Measurements from ENCODE around the gene AASDHPPT.
"Not testable (repeated sequence)": the region's sequence is repeated elsewhere in the genome, so short reads cannot be mapped to it uniquely, and the experiment has no call there.

Gene AASDHPPT

GRCh38 chr11:106077609-106078455 is at the start of gene AASDHPPT:
Gene AASDHPPT, plus strand, starts transcription at chr11:106077662. Its CDS starts 49 bp downstream, at chr11:106077711.
- no peak for DNase-seq (ENCODE audit: low spot score)

GRCh38 chr11:106030609-106031008 is 46.9 kb upstream of the AASDHPPT start:
- no peak for DNase-seq (ENCODE audit: low spot score)

- no peak for DNase-seq (ENCODE audit: low spot score)
Measured at GRCh38 chr11:106031202-106031810, 46.2 kb upstream of the AASDHPPT start.

- DNase-seq (ENCODE audit: low spot score), result no peak
Measured at GRCh38 chr11:106031936-106032335, 45.5 kb upstream of the AASDHPPT start.

GRCh38 chr11:106032861-106033260 is 44.6 kb upstream of the AASDHPPT start:
- DNase-seq (ENCODE audit: low spot score), result no peak

- no peak for DNase-seq (ENCODE audit: low spot score)
Measured at GRCh38 chr11:106043540-106043939, 33.9 kb upstream of the AASDHPPT start.

GRCh38 chr11:106047631-106048030 is 29.8 kb upstream of the AASDHPPT start:
- no peak for DNase-seq (ENCODE audit: low spot score)

GRCh38 chr11:106049727-106050476 is 27.6 kb upstream of the AASDHPPT start:
- DNase-seq (ENCODE audit: low spot score), result no peak

GRCh38 chr11:106051103-106051502 is 26.4 kb upstream of the AASDHPPT start:
- DNase-seq (ENCODE audit: low spot score), result no peak

- DNase-seq (ENCODE audit: low spot score), result not testable (repeated sequence)
Measured at GRCh38 chr11:106058377-106058776, 19.1 kb upstream of the AASDHPPT start.

- no peak for DNase-seq (ENCODE audit: low spot score)
Measured at GRCh38 chr11:106059617-106060016, 17.8 kb upstream of the AASDHPPT start.

GRCh38 chr11:106061249-106061784 is 16.1 kb upstream of the AASDHPPT start:
- no peak for DNase-seq (ENCODE audit: low spot score)

- no peak for DNase-seq (ENCODE audit: low spot score)
Measured at GRCh38 chr11:106061954-106062949, 15.2 kb upstream of the AASDHPPT start.

GRCh38 chr11:106063009-106063408 is 14.5 kb upstream of the AASDHPPT start:
- no peak for DNase-seq (ENCODE audit: low spot score)

GRCh38 chr11:106070606-106071005 is 6.9 kb upstream of the AASDHPPT start:
- DNase-seq (ENCODE audit: low spot score), result no peak

- DNase-seq (ENCODE audit: low spot score), result no peak
Measured at GRCh38 chr11:106072804-106073203, 4.7 kb upstream of the AASDHPPT start.

- DNase-seq (ENCODE audit: low spot score), result no peak
Measured at GRCh38 chr11:106076171-106076918, 1.1 kb upstream of the AASDHPPT start.

- DNase-seq (ENCODE audit: low spot score), result peak; percentile 98
Measured at GRCh38 chr11:106076919-106077608, 398 bp upstream of the AASDHPPT start, which contains the start of gene KBTBD3. Gene KBTBD3, minus strand, starts transcription at chr11:106077347. Its CDS starts 18,250 bp downstream, at chr11:106059097.

GRCh38 chr11:106082096-106082495 is 4.6 kb downstream of the AASDHPPT start:
- no peak for DNase-seq (ENCODE audit: low spot score)

- no peak for DNase-seq (ENCODE audit: low spot score)
Measured at GRCh38 chr11:106086135-106086534, 8.7 kb downstream of the AASDHPPT start.

Measured in CD4-positive, alpha-beta T cell treated with Interleukin-2 at 100 ng/mL for 4 hours (primary cell).